Skeletal muscle satellite cell (primary cell): ENCODE data around the gene ATP8A2.

ENCODE experiments used
- H3K27me3 ChIP-seq: 2 replicates; pipeline ENCODE4 v1.7.0; 2013; ENCODE audit warnings: low read length; ENCODE audit not compliant: control insufficient read depth, insufficient read depth
- H3K36me3 ChIP-seq: 2 replicates; pipeline ENCODE4 v1.7.0; 2013; ENCODE audit warnings: mild to moderate bottlenecking, control low read depth, low read length; ENCODE audit not compliant: insufficient read depth
- H3K4me1 ChIP-seq: 2 replicates; pipeline ENCODE4 v1.7.0; 2013; ENCODE audit warnings: low read length; ENCODE audit not compliant: control insufficient read depth, insufficient read depth
- H3K4me2 ChIP-seq: 2 replicates; pipeline ENCODE4 v1.7.0; 2013; ENCODE audit warnings: mild to moderate bottlenecking, low read length
- H3K4me3 ChIP-seq: 2 replicates; pipeline ENCODE4 v1.7.0; 2013; ENCODE audit warnings: low read length
- H3K9ac ChIP-seq: 2 replicates; pipeline ENCODE4 v1.7.0; 2013; ENCODE audit warnings: mild to moderate bottlenecking, low read depth, low read length, moderate library complexity
- H3K9me3 ChIP-seq: replicated peaks from 2 replicates; pipeline ENCODE4 v1.7.0; 2013; ENCODE audit warnings: mild to moderate bottlenecking, control low read depth, low read length

The ATP8A2 gene

GRCh38 chr13:25633093-25633492 is 261.3 kb downstream of the ATP8A2 start:
- Histone ChIP-seq H3K4me1 (no peaks in the 10 kb centered on the region), H3K4me2 (no peak overlapping the region), H3K36me3 (no peaks in the 10 kb centered on the region), H3K9ac (no peak overlapping the region), H3K27me3 (no peaks in the 10 kb centered on the region), H3K9me3 (no peaks in the 10 kb centered on the region), H3K4me3 (no peak overlapping the region)

GRCh38 chr13:25645681-25646080 is 273.9 kb downstream of the ATP8A2 start:
- Histone ChIP-seq H3K4me1 (no peaks in the 10 kb centered on the region), H3K4me2 (no peak overlapping the region), H3K27me3 (no peaks in the 10 kb centered on the region), H3K9me3 (no peaks in the 10 kb centered on the region), H3K36me3 (no peaks in the 10 kb centered on the region), H3K4me3 (no peak overlapping the region), H3K9ac (no peak overlapping the region)

- Histone ChIP-seq H3K4me1 (no peaks in the 10 kb centered on the region), H3K9ac (no peak overlapping the region), H3K9me3 (no peaks in the 10 kb centered on the region), H3K27me3 (no peaks in the 10 kb centered on the region), H3K4me2 (no peak overlapping the region), H3K36me3 (no peaks in the 10 kb centered on the region), H3K4me3 (no peak overlapping the region)
These were observed 277.3 kb downstream of the ATP8A2 start for GRCh38 chr13:25649001-25649633.

- H3K27me3 ChIP-seq: no peaks in the 10 kb centered on the region
- no peaks in the 10 kb centered on the region for H3K9me3 ChIP-seq
- no peaks in the 10 kb centered on the region for H3K36me3 ChIP-seq
- H3K4me3 ChIP-seq: no peak overlapping the region
- no peak overlapping the region for H3K4me2 ChIP-seq
- peaks cover 5% of the 10 kb centered on the region for H3K4me1 ChIP-seq
- H3K9ac ChIP-seq: no peak overlapping the region
These were observed 281.0 kb downstream of the ATP8A2 start for GRCh38 chr13:25652764-25653163.

DNA sequence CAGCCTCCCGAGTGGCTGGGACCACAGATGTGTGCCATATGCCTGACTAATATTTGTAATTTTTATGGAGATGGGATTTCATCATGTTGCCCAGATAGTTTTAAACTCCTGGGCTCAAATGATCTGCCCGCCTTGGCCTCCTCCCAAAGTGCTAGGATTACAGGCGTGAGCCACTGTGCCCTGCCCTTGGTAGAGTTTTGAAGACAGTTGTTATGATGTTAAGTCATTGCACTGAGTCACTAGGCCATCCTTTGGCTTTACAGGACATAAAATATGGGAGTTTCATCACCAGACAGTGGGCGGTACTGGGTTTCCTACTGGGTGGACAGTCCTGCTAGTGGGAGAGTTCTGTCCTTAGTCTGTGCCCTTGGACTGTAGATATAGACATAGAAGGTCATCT is 282.5 kb downstream of the ATP8A2 start:
- Histone ChIP-seq H3K36me3 (no peaks in the 10 kb centered on the region), H3K9ac (no peak overlapping the region), H3K27me3 (no peaks in the 10 kb centered on the region), H3K4me3 (no peak overlapping the region), H3K9me3 (no peaks in the 10 kb centered on the region), H3K4me2 (no peak overlapping the region), H3K4me1 (peaks cover 5% of the 10 kb centered on the region)

GRCh38 chr13:25657157-25657556 is 285.4 kb downstream of the ATP8A2 start:
- Histone ChIP-seq H3K9me3 (no peaks in the 10 kb centered on the region), H3K4me3 (no peak overlapping the region), H3K4me1 (peaks cover 5% of the 10 kb centered on the region), H3K9ac (no peak overlapping the region), H3K4me2 (no peak overlapping the region), H3K27me3 (no peaks in the 10 kb centered on the region), H3K36me3 (no peaks in the 10 kb centered on the region)

- Histone ChIP-seq H3K9ac (no peak overlapping the region), H3K4me3 (no peak overlapping the region), H3K27me3 (no peaks in the 10 kb centered on the region), H3K9me3 (no peaks in the 10 kb centered on the region), H3K4me2 (no peak overlapping the region), H3K36me3 (no peaks in the 10 kb centered on the region), H3K4me1 (peaks cover 5% of the 10 kb centered on the region)
These were observed 287.5 kb downstream of the ATP8A2 start for GRCh38 chr13:25659091-25659795.

- Histone ChIP-seq H3K4me2 (no peak overlapping the region), H3K36me3 (no peaks in the 10 kb centered on the region), H3K4me1 (no peaks in the 10 kb centered on the region), H3K9me3 (no peaks in the 10 kb centered on the region), H3K9ac (no peak overlapping the region), H3K27me3 (no peaks in the 10 kb centered on the region), H3K4me3 (no peak overlapping the region)
These were observed 289.2 kb downstream of the ATP8A2 start for GRCh38 chr13:25660996-25661395.

DNA sequence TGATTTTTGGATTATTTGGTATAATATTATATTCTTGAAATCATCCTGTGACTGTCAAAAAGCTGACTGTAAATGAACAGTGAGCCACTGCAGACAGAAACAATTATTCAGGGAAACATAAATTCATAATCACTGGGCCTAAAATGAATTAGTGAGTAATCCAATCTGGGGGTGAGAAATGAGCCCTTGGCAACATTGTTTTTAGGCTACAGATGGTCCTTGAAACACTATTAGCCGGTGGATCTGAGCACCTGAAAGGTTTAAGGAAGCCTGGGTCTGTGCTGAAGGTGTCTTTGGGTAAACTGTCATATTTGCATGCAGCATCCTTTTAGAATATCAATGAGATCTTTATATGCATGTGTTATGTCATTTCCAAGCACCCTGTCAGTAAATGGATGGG is 290.7 kb downstream of the ATP8A2 start:
- Histone ChIP-seq H3K4me3 (no peak overlapping the region), H3K9me3 (no peaks in the 10 kb centered on the region), H3K4me1 (no peaks in the 10 kb centered on the region), H3K36me3 (no peaks in the 10 kb centered on the region), H3K27me3 (no peaks in the 10 kb centered on the region), H3K9ac (no peak overlapping the region), H3K4me2 (no peak overlapping the region)

GRCh38 chr13:25668345-25668744 is 296.6 kb downstream of the ATP8A2 start:
- no peaks in the 10 kb centered on the region for H3K27me3 ChIP-seq
- H3K4me2 ChIP-seq: no peak overlapping the region
- no peaks in the 10 kb centered on the region for H3K4me1 ChIP-seq

GRCh38 chr13:25673711-25674110 is 301.9 kb downstream of the ATP8A2 start:
- H3K4me2 ChIP-seq: no peak overlapping the region
- H3K9me3 ChIP-seq: no peaks in the 10 kb centered on the region
- H3K4me3 ChIP-seq: no peak overlapping the region
- peaks cover 4% of the 10 kb centered on the region for H3K27me3 ChIP-seq
- H3K9ac ChIP-seq: no peak overlapping the region
- no peaks in the 10 kb centered on the region for H3K4me1 ChIP-seq
- H3K36me3 ChIP-seq: no peaks in the 10 kb centered on the region

More at GRCh38 chr13:25668345-25668744, 296.6 kb downstream of the ATP8A2 start:
- no peak overlapping the region for H3K4me3 ChIP-seq
- no peak overlapping the region for H3K9ac ChIP-seq
- no peaks in the 10 kb centered on the region for H3K36me3 ChIP-seq
- no peaks in the 10 kb centered on the region for H3K9me3 ChIP-seq

- H3K27me3 ChIP-seq: peaks cover 4% of the 10 kb centered on the region
- H3K36me3 ChIP-seq: no peaks in the 10 kb centered on the region
- no peak overlapping the region for H3K4me3 ChIP-seq
- H3K9ac ChIP-seq: no peak overlapping the region
- no peaks in the 10 kb centered on the region for H3K4me1 ChIP-seq
- H3K9me3 ChIP-seq: no peaks in the 10 kb centered on the region
- no peak overlapping the region for H3K4me2 ChIP-seq
These were observed 302.6 kb downstream of the ATP8A2 start for GRCh38 chr13:25674371-25674770.
